Naive thymus-derived CD8-positive, alpha-beta T cell (primary cell): ENCODE results near the gene DYRK1A. TPM values are rescaled to one million over a fixed set of nuclear protein-coding genes. Genes with fewer than 3 reads are reported as not detected.

Experiments used
- ATAC-seq, 2 donors: fragments of 150-1000 bp; cut with Tn5 transposase in 1 of 2; sonication (Bioruptor Pico), chemical (Tn5 transposase) in 1 of 2; 1 replicate in 1 of 2; 2 replicates in 1 of 2; pipeline ENCODE4 v1.10.0; 2021; ENCODE audit warnings: mild to moderate bottlenecking in 2 of 2, moderate library complexity in 2 of 2
- POLR2A ChIA-PET: fragments of 350-600 bp; sonication (Branson Sonifier 250); formaldehyde crosslinking; loops from one replicate; lab custom pipeline; 2021; ENCODE audit warnings: antibody characterized with exemption; lab: Charles Lee
- DNase-seq, 10 donors: peaks; one replicate each; pipeline versions ENCODE4 v3.0.0 to v3.0.0-alpha.2; 2020 to 2022
- H3K27ac Mint-ChIP-seq, 10 donors: one replicate each; pipeline ENCODE4 v1.8.0; 2020 to 2022; ENCODE audit warnings: mild to moderate bottlenecking in 10 of 10, mixed read lengths in 10 of 10, moderate library complexity in 4 of 10, inconsistent platforms in 1 of 10
- H3K27me3 Mint-ChIP-seq, 5 donors: one replicate each; pipeline ENCODE4 v1.8.0; 2021 to 2022; ENCODE audit warnings: mixed read lengths in 5 of 5
- H3K36me3 Mint-ChIP-seq, 3 donors: one replicate each; pipeline ENCODE4 v1.8.0; 2020 to 2022; ENCODE audit warnings: mixed read lengths in 3 of 3, mild to moderate bottlenecking in 2 of 3, inconsistent platforms in 1 of 3
- H3K4me1 Mint-ChIP-seq, 4 donors: one replicate each; pipeline ENCODE4 v1.8.0; 2021 to 2022; ENCODE audit warnings: mixed read lengths in 4 of 4
- H3K4me3 Mint-ChIP-seq, 10 donors: one replicate each; pipeline ENCODE4 v1.8.0; 2020 to 2022; ENCODE audit warnings: mild to moderate bottlenecking in 10 of 10, mixed read lengths in 10 of 10, moderate library complexity in 6 of 10, inconsistent platforms in 1 of 10
- H3K9me3 Mint-ChIP-seq, 9 donors: one replicate each; pipeline ENCODE4 v1.8.0; 2020 to 2022; ENCODE audit warnings: mixed read lengths in 9 of 9, mild to moderate bottlenecking in 3 of 9, inconsistent platforms in 1 of 9, moderate library complexity in 1 of 9
- polyA plus RNA-seq, 3 donors: library from polyadenylated mRNA; unstranded; fragments of 300-500 nt; fragmentation: Illumina TruSeq; gene quantifications; one replicate each; pipeline ENCODE4 v1.2.3, GENCODE V29; 2021
- total RNA-seq, 8 experiments: library from RNA in 2 of 8; stranded (reverse) in 2 of 8; gene quantifications; one replicate each; pipeline ENCODE4 v1.2.3 and lab custom pipeline; 2021 to 2026

Gene DYRK1A
- total and polyA plus RNA-seq, 5 experiments from 2014 or later = 1.8 to 146 (median 5.4) TPM

DNA sequence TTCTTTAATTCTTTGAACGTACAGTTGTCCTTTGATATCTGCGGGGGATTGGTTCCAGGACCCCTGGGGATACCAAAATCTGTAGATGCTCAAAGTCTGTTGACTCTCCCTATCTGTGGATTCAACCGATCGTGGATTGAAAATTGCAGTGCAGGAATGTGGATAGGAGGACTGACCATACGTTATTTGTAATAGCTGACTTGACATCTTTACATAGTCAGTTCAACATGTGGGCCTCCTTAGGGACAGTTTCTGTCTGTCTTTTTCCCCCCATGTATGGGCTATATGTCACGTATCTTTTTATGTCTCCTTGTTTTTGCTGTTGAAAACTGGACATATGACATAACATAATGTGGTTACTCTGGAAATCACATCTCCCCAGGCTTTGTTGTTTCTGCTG lies 204.9 kb downstream of the DYRK1A start:
- DNase-seq = no peak
- POLR2A ChIA-PET = no interaction called here
- Mint-ChIP-seq H3K27ac (no peak overlapping the region), H3K4me3 (no peak overlapping the region), H3K36me3 (no peaks in the 10 kb centered on the region), H3K4me1 (no peaks in the 10 kb centered on the region), H3K27me3 (peaks cover 0 to 6% (median 2%) of the 10 kb centered on the region in 5 donors), H3K9me3 (no peaks in the 10 kb centered on the region)
- ATAC-seq = no peak

DNA sequence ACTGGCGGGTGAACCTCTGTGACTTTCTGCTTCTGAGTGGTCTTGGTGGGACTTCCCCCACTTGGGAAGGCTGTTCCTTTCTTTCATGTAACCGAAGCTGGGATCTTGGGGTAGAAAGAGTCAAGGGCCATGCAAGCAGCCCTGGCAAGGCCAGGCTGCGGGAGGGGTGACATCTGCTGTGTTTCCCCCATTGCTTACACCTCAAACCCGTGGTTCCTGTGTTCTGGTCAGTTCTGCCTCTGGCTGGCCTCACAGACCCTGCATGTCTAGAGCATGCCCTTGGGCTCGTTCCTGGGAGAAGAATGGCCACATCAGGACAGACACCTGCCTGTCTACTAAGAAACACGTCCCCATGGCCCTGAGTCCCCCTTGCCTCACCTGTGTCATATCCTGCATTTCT lies 207.7 kb downstream of the DYRK1A start:
- POLR2A ChIA-PET = no interaction called here

DNA sequence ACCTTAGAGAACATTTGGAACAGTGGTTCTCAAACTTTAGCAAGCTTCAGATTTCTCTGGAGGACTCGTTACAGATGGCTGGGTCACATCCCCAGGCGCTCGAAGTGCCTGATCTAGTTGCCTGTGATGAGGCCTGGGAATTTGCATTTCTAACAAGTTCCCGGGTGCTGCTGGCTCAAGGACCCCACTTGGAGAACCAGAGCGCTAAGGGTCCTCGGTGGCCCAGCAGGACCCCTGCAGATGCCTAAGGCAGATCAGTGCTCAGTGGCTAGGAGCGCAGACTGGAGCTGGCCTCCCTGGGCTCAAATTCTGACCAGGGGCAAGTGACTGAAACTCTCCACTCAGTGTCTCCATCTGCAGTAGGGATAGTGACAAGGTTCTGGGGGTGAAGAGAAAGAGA lies 208.2 kb downstream of the DYRK1A start:
- POLR2A ChIA-PET = no interaction called here
- H3K4me3 Mint-ChIP-seq = no peak overlapping the region
- H3K36me3 Mint-ChIP-seq = peaks cover 0 to 21% (median 12%) of the 10 kb centered on the region in 3 donors
- DNase-seq = no peak
- no peak for ATAC-seq
- peaks cover 0 to 6% (median 2%) of the 10 kb centered on the region in 5 donors for H3K27me3 Mint-ChIP-seq
- no peak overlapping the region for H3K27ac Mint-ChIP-seq
- H3K4me1 Mint-ChIP-seq = no peaks in the 10 kb centered on the region
- peaks cover 6 to 23% (median 17%) of the 10 kb centered on the region in 9 donors for H3K9me3 Mint-ChIP-seq

More for the DNA sequence above, 207.7 kb downstream of the DYRK1A start:
- DNase-seq (no peak), ATAC-seq (no peak)
- peaks cover 0 to 17% (median 8%) of the 10 kb centered on the region in 3 donors for H3K36me3 Mint-ChIP-seq
- no peak overlapping the region for H3K27ac Mint-ChIP-seq
- no peaks in the 10 kb centered on the region for H3K4me1 Mint-ChIP-seq
- H3K27me3 Mint-ChIP-seq = peaks cover 0 to 6% (median 2%) of the 10 kb centered on the region in 5 donors
- H3K9me3 Mint-ChIP-seq = peaks cover 6 to 19% (median 12%) of the 10 kb centered on the region in 9 donors
- H3K4me3 Mint-ChIP-seq = no peak overlapping the region

DNA sequence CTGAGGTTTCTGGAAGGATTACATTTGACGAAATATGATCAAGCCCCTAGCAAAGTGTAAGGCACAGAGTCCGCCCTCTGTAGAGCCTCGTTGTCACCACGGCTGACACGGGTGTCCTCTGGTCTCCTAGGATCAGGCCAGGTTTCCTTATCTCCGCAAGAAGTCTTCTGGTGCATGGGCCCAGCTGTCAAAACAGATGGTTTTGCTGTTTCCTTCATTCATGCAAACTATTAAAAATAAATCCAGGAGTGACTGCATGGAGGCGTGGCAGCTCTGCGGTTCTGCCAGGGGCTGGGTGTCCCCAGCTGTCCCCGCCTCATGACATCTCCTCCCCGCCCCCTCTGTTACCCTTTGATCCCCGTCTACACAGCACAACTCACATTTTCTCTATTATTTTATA lies 209.0 kb downstream of the DYRK1A start:
- POLR2A ChIA-PET = no interaction called here
- no peak overlapping the region for H3K4me3 Mint-ChIP-seq
- no peak overlapping the region for H3K27ac Mint-ChIP-seq
- ATAC-seq = no peak
- H3K27me3 Mint-ChIP-seq = peaks cover 0 to 3% (median 2%) of the 10 kb centered on the region in 5 donors
- DNase-seq = no peak
- H3K36me3 Mint-ChIP-seq = peaks cover 0 to 28% (median 12%) of the 10 kb centered on the region in 3 donors
- H3K9me3 Mint-ChIP-seq = peaks cover 6 to 31% (median 17%) of the 10 kb centered on the region in 9 donors
- H3K4me1 Mint-ChIP-seq = no peaks in the 10 kb centered on the region

Other genes with a start within 250 kb of the DYRK1A start
- 10 to 100 TPM; 74.0 to 77.8 TPM for gene VPS26C, start 99.4 kb upstream of the DYRK1A start, total RNA-seq
- 10 to 100 TPM; 60.1 to 72.7 (median 62.9) TPM for gene VPS26C, start 99.4 kb upstream of the DYRK1A start, polyA plus RNA-seq